Colonic mucosa (tissue), 4 donors: ENCODE results near the gene GPX7. TPM values are rescaled to one million over a fixed set of nuclear protein-coding genes. Genes with fewer than 3 reads are reported as not detected.

Experiments
- DNase-seq: peaks from one replicate; pipeline ENCODE4 v3.0.0-alpha.2; 2020
- H3K27ac ChIP-seq: fragments of 200-600 bp; one replicate; pipeline ENCODE4 v1.8.0; 2021
- H3K27me3 ChIP-seq: fragments of 200-600 bp; one replicate; pipeline ENCODE4 v1.8.0; 2021
- H3K36me3 ChIP-seq: fragments of 200-600 bp; one replicate; pipeline ENCODE4 v1.8.0; 2021
- H3K4me1 ChIP-seq: fragments of 200-600 bp; one replicate; pipeline ENCODE4 v1.8.0; 2021; ENCODE audit warnings: mild to moderate bottlenecking
- H3K4me3 ChIP-seq: fragments of 200-600 bp; one replicate; pipeline ENCODE4 v1.8.0; 2021
- H3K9ac ChIP-seq, 2 donors: one replicate each; pipeline ENCODE4 v1.7.0; 2013; ENCODE audit warnings: control low read depth in 2 of 2, low read depth in 2 of 2, low read length in 2 of 2
- H3K9me3 ChIP-seq: fragments of 200-600 bp; one replicate; pipeline ENCODE4 v1.8.0; 2021
- intact Hi-C: fragments of 100-400 bp; cut with DNase I; formaldehyde crosslinking; loops from one replicate; pipeline ENCODE4 v1.14.1; 2022
- total RNA-seq, 2 donors: library from RNA; stranded (reverse); fragmentation: NEBNext Ultra II Directional in 1 of 2; extraction: Animal tissue kit (Norgen Biotek cat#: 25700) in 1 of 2; gene quantifications; one replicate each; pipeline ENCODE4 v1.2.1, GENCODE V29; 2021
- TF ChIP-seq, protein P1 (sequence below): fragments of 200-600 bp; IDR thresholded peaks from one replicate; pipeline ENCODE4 v1.8.0; 2022; ENCODE audit warnings: antibody characterized with exemption, mild to moderate bottlenecking
- donor health status: healthy.
- donor health status: DM: no; HTN: no; CAD: no.
- donor health status: DM: no; HTN: no; CAD: no.

Gene GPX7
- total RNA-seq, 2 donors from 2014 or later = 1.8 to 6.0 TPM

- no peak for DNase-seq
- intact Hi-C loops = no loop called here
- H3K9me3 ChIP-seq = no peaks in the 10 kb centered on the region
- H3K27ac ChIP-seq = no peak overlapping the region
- no peak overlapping the region for H3K4me3 ChIP-seq
- H3K36me3 ChIP-seq = no peaks in the 10 kb centered on the region
- TF ChIP-seq, protein P1, sequence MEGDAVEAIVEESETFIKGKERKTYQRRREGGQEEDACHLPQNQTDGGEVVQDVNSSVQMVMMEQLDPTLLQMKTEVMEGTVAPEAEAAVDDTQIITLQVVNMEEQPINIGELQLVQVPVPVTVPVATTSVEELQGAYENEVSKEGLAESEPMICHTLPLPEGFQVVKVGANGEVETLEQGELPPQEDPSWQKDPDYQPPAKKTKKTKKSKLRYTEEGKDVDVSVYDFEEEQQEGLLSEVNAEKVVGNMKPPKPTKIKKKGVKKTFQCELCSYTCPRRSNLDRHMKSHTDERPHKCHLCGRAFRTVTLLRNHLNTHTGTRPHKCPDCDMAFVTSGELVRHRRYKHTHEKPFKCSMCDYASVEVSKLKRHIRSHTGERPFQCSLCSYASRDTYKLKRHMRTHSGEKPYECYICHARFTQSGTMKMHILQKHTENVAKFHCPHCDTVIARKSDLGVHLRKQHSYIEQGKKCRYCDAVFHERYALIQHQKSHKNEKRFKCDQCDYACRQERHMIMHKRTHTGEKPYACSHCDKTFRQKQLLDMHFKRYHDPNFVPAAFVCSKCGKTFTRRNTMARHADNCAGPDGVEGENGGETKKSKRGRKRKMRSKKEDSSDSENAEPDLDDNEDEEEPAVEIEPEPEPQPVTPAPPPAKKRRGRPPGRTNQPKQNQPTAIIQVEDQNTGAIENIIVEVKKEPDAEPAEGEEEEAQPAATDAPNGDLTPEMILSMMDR = no peak
- H3K27me3 ChIP-seq = no peaks in the 10 kb centered on the region
- no peaks in the 10 kb centered on the region for H3K4me1 ChIP-seq
- H3K9ac ChIP-seq = no peak overlapping the region
Measured at GRCh38 chr1:52597912-52598311, 4.3 kb upstream of the GPX7 start.

DNA sequence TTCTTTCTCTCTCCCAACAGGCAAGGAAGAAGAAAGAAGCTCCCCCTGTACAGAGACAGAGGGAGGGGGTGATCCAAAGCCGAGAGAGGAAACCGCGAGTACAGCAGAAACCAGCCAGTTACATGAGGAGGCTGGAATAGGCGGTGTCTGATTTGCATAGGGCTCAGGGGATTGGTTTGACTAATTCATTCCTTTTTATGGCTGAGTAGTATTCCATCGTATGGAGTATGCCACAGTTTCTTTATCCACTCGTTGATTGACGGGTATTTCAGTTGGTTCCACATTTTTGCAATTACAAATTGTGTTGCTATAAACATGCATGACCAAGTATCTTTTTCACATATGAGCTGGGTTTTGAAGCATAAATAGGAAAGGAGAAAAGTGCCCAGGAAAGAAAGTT is 3.4 kb upstream of the GPX7 start:
- H3K9ac ChIP-seq = no peak overlapping the region
- H3K4me1 ChIP-seq = no peaks in the 10 kb centered on the region
- intact Hi-C loops = no loop called here
- no peaks in the 10 kb centered on the region for H3K36me3 ChIP-seq
- TF ChIP-seq, protein P1 = no peak
- no peaks in the 10 kb centered on the region for H3K9me3 ChIP-seq
- no peaks in the 10 kb centered on the region for H3K27me3 ChIP-seq
- no peak for DNase-seq
- H3K27ac ChIP-seq = no peak overlapping the region
- no peak overlapping the region for H3K4me3 ChIP-seq

GRCh38 chr1:52599236-52599635 is 2.9 kb upstream of the GPX7 start:
- intact Hi-C loops = no loop called here
- H3K4me1 ChIP-seq = no peaks in the 10 kb centered on the region
- no peak overlapping the region for H3K27ac ChIP-seq
- no peaks in the 10 kb centered on the region for H3K27me3 ChIP-seq
- no peaks in the 10 kb centered on the region for H3K36me3 ChIP-seq
- H3K4me3 ChIP-seq = no peak overlapping the region
- H3K9me3 ChIP-seq = no peaks in the 10 kb centered on the region
- no peak for DNase-seq
- no peak overlapping the region for H3K9ac ChIP-seq
- TF ChIP-seq, protein P1 = no peak

DNA sequence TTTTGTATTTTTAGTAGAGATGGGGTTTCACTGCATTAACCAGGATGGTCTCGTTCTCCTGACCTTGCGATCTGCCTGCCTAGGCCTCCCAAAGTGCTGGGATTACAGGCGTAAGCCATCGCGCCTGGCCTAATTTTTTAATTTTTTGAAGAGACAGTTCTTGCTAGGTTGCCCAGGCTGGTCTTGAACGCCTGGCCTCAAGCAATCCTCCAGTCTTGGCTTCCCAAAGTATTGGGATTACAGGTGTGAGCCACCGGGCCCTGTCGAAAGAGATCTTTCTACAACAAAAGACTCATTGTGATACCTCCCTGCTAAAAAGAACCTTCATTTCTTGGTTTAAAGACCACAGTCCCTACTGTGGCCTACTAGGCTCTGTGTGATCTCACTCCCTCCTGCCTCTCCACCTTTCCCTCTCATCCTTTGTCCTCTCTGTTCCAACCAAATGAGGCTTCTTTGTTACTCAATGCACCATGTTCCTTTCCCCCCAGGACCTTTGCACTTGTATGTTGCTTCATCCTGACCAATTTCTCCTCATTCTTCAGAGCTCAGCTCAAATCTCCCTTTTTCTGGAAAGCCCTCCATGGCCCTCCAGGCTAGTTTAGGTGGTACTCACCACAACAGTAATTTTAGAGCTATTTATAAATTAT is 1.5 kb upstream of the GPX7 start:
- intact Hi-C loops = no loop called here
- H3K9me3 ChIP-seq = no peaks in the 10 kb centered on the region
- no peak for DNase-seq
- H3K9ac ChIP-seq = no peak overlapping the region
- no peak overlapping the region for H3K4me3 ChIP-seq
- TF ChIP-seq, protein P1 = no peak
- H3K27ac ChIP-seq = no peak overlapping the region
- no peaks in the 10 kb centered on the region for H3K4me1 ChIP-seq
- H3K36me3 ChIP-seq = no peaks in the 10 kb centered on the region
- no peaks in the 10 kb centered on the region for H3K27me3 ChIP-seq

DNA sequence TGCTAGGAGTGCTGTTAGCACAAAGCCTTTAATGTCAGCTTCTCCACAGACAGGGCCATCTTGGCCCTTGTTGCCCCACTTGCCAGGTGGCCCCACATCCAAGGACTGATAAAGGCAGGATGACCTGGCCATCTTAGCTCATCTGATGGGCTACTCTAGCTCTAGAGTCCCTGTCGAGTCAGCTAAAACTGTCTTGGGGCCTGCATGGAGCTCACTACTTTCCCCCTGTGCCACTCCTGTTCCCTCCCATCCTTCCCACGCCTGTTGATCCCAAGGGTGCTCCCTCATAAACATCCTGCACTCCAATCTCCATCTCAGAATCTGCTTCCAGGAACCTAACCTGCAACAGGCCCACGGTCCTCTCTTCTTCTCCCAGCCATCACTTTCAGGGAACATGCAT is 652 bp upstream of the GPX7 start:
- intact Hi-C loops = no loop called here
- Histone ChIP-seq H3K4me3 (peak overlapping the region; percentile 61), H3K27me3 (no peaks in the 10 kb centered on the region), H3K36me3 (no peaks in the 10 kb centered on the region), H3K9me3 (no peaks in the 10 kb centered on the region), H3K9ac (peak overlapping the region in 1 of 2 donors; percentile 76), H3K27ac (peak overlapping the region; percentile 40), H3K4me1 (no peaks in the 10 kb centered on the region)
- TF ChIP-seq, protein P1 = no peak
- no peak for DNase-seq
